DMS153 treated with DMSO at 0.1 percent for 48 hours (cell line): ENCODE results near the gene ADGRG3.

Experiments
- DNase-seq: peaks from one replicate; lab custom pipeline; 2025; ENCODE audit not compliant: unreplicated experiment; lab: John Stamatoyannopoulos, UW

The ADGRG3 gene

DNA sequence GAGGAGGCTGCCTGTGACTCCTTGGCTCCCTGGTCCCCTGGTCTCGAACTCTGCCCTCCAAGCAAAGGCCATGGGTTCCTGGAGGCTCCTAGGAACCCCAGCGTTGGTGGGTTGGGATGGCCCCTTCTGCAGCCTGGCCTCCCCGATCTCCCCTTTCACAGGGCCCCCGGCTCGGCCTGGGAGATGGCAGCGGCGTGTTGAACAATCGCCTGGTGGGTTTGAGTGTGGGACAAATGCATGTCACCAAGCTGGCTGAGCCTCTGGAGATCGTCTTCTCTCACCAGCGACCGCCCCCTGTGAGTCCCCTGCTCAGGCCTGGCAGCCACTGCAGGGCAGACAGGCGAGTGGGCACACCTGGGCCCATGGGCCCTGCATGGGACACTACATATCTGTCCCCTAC, 10.9 kb downstream of the ADGRG3 start:
- no peak for DNase-seq

DNA sequence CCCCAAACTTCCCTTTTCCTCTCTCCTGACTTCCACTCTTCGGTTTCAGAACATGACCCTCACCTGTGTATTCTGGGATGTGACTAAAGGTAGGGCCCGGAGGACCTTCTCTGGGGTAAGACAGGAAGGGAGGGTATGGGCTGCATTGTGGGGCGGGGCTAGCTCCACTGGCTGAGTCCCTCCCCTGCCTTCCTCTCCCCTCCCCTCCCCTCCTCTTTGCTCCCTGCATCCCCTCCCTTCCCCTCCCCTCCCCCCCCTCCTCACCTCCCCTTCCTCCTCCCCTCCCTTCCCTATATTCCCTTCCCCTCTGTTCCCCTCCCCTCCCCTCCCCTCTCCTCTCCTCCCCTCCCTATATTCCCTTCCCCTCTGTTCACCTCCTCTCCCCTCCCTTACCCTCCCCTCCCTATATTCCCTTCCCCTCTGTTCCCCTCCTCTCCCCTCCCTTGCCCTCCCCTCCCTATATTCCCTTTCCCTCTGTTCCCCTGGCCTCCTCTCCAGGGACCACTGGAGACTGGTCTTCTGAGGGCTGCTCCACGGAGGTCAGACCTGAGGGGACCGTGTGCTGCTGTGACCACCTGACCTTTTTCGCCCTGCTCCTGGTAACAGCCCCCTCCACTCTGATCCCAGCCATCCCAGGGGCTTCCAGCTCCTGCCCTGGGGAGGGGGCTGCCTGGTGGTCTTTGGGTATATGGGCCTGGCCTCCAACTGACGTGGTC, 11.8 kb downstream of the ADGRG3 start:
- DNase-seq: no peak

DNA sequence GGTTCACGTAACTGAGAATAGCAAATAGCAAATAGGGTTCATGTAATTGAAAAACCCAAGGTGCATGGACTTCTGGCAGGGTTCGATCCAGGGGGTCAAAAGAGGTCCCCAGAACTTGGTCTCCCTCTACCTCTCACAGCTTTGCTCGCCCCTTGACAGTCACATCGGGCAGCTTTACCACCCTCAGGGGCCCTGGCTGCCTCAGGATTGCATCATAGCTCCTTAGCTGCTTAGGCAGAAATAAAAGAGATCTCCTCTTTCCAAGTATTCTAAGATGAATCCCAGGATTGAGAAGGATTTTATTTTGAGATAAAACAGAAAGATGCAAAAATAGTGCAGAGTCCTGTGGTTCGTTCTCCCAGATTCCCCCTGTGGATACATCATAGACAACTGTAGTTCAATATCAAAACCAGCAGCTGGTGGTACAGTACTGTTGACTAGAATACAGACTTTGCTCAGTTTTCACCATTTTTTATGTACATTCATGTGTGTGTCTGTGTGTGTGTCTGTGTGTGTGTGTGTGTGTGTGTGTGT, 12.8 kb downstream of the ADGRG3 start:
- DNase-seq: no peak

DNA sequence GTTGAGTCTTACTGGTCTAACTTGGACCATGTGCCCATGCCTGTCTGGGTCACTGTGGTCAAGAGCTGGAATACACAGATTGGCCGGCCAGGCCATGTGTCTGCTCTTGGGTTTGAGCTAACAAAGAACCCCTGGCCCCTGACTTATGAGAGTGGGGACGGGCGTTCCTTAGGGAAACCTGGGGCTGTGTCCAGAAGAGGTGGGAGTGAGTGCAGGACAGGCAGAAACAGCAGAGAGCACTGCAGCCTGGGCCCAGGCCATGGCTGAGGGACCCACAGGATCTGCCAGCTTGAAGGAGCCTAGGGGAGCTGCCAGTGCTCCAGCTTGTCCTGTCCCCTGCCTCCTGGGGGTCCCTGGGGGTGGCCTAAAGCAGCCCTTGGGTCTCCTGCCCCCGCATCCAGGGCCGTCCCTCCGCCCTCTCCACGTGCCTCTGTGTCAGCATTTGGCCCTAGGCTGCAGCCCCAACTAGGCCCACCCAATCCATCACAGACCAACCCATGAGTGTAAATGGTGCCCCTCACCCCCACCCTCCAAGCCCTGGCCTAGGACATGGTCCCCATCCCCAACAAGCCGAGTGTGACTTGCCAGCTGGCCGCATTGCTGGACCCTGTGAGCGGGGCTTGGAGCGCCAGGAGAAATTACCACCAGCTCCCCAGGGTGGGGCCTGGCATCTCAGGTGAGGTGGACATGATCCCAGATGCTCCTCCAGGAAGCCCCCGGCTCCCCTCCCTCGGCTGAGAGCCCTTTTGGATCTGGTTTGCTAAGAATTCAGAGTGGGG, 14.0 kb downstream of the ADGRG3 start:
- no peak for DNase-seq

DNA sequence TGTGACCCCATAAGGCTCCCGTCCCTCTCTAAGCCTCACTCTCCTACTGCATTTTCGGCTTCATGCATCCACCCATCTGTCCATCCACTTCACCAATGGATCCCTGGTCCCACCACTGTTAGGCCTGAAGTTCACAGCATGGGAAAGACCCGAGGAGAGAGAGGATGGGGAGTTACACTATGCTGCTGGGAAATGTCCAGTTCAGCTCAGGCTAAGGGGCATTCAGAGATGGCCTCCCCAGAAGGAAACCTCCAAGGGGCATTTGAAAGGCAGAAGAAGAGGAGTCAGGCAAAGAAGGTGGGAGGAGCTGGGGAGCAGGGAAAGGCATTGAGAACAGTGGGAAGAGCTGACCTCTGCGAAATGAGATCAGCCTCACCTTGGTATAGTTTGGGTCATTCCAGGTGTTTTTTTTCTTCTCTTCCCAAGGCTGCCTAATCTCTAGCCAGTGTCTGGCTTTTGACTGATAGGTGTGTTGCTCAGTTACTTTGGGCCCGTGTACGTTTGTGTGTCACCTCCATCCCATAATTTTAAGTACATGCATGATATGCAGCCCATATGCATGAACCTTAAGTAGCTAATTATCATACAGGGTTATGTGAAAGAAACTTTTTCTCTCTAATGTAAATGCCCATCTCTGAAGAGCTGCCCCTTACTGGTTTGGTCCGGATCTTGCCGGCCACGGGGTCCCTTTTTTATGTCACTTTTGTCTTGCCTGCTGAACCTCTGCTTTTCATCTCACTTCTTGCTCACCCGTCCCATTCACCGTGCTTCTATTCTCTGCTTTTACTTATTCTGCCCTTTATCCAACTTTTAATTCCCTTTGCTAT, 14.9 kb downstream of the ADGRG3 start:
- no peak for DNase-seq

DNA sequence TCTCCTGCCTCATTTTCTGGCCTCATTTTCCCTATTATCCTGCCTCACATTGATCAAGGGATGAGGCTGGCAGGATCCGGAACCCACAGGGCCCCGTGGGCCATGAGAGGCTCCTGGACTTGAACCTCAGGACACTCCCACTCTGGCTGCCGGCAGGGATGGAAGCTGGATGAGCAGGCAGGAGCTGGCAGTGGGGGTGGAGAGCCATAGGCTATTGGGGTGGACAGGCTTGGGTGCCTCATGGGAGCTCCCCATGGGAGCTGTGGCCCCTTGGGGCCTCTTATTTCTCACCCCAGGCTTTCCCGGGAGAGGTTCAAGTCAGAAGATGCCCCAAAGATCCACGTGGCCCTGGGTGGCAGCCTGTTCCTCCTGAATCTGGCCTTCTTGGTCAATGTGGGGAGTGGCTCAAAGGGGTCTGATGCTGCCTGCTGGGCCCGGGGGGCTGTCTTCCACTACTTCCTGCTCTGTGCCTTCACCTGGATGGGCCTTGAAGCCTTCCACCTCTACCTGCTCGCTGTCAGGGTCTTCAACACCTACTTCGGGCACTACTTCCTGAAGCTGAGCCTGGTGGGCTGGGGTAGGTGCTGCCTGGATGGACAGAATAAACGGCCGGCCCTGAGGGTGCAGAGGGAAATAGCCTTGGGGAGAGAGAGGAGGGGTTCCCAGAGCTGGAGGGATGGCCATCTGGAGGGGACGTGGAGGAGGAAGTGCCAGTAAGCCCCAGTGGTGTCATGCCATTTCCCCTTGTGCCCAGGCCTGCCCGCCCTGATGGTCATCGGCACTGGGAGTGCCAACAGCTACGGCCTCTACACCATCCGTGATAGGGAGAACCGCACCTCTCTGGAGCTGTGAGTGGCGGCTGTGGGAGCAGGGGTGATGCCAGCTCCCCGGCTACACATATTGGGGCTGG, 15.8 kb downstream of the ADGRG3 start:
- DNase-seq: no peak

DNA sequence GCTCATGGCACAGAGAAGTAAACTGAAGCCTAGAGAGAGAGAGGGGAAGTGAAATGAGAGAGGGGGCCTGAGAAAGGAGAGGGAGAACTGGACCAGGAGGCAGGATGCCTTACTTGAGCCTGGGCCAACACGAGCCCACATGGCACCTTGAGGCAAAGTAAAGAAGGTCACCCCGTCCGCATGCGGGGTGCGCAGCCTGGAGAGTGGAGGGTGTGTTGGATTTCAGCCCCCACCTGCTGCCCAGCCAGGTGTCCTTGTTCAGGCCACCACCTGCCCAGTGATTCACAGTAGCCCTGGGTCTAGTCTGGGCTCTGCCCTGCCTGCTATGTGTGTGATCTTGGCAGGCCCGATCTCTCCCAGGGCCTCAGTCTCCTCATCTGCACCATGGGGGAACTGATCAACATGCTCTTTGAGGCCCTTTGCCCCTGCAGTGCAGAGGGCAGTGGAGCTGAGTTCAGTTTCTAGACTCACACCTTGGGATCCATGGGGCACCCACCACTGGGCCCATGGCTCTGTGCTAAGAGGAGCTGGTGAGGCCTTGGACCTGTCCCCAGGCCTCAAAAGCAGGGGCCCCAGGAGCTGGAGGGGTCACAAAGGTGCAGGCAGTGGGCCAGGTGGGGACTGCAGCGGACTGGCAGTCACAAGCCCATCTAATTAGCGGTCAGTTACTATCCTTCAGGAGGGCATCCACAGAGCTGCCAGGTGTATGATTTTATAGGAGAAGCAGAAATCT, 16.7 kb downstream of the ADGRG3 start:
- DNase-seq: no peak

DNA sequence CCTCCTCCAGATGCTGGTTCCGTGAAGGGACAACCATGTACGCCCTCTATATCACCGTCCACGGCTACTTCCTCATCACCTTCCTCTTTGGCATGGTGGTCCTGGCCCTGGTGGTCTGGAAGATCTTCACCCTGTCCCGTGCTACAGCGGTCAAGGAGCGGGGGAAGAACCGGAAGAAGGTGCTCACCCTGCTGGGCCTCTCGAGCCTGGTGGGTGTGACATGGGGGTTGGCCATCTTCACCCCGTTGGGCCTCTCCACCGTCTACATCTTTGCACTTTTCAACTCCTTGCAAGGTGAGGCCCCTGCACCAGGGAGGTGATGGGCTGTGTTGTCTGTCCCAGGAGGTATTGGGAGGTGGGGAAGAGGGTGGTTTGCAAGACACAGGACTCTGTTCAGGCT, 17.5 kb downstream of the ADGRG3 start:
- DNase-seq: no peak

DNA sequence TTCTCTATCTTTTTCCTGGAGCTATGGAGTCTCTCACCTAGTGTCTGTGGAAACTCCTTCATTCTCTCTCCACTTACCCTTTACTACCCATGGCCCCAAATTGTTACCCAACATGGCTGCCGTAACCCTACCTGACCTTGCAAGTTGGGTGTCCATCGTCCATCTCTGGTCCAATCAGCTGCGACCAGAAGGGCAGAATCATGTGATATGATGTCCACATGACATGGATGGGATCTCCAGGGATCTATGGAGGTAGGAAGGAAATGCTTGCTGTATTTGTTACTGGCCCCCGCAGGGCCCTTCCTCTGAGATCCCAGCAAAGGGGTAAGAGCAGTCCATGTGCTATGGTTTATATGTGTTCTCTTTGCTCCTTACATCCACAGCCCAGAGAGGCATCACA, 18.5 kb downstream of the ADGRG3 start:
- no peak for DNase-seq

DNA sequence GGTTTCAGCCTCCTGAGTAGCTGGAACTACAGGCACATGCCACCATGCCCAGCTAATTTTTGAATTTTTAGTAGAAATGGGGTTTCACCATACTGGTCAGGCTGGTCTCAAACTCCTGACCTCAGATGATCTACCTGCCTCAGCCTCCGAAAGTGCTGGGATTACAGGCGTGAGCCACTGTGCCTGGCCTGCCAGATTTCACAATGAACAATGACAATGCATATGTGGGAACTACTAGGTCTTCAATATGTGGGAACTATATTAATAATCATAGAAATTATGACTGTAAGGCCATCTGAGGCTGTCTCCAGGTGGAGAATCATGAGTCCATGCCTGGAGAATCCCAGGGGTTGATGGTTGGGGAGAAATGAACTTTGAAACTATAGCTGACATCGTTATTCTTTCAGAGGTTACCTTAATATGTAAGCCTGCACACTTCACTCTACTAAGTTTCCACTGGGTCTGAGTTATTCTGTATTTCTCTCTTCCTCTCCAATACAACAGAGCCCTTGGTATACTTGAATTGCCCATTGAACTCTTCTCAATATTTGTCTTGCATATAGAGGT, 19.3 kb downstream of the ADGRG3 start:
- no peak for DNase-seq

DNA sequence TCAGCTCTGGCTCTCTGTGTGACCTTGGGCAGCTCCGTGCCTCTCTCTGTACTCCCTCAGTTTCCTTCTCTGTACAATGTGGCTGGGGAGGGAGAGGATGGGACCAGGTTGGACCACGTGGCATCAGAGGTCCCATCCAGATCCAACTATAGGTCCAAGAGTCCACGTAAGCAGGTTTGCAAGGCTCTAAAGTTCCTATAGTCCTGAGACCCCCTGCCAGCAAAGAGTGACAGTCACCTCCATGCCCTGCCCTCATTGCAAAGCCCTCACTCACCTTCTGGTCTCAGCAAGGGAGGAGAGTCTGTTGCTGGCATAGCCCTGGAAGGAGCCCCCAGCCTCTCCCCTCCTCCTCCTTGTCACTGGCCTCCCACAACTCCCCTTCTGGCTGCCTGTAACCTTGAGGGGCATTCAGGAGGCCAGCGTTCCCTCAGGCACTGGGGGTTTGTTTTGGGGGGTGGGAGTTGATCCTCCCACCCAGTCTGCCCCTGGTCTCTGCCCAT, 20.4 kb downstream of the ADGRG3 start:
- DNase-seq: no peak

DNA sequence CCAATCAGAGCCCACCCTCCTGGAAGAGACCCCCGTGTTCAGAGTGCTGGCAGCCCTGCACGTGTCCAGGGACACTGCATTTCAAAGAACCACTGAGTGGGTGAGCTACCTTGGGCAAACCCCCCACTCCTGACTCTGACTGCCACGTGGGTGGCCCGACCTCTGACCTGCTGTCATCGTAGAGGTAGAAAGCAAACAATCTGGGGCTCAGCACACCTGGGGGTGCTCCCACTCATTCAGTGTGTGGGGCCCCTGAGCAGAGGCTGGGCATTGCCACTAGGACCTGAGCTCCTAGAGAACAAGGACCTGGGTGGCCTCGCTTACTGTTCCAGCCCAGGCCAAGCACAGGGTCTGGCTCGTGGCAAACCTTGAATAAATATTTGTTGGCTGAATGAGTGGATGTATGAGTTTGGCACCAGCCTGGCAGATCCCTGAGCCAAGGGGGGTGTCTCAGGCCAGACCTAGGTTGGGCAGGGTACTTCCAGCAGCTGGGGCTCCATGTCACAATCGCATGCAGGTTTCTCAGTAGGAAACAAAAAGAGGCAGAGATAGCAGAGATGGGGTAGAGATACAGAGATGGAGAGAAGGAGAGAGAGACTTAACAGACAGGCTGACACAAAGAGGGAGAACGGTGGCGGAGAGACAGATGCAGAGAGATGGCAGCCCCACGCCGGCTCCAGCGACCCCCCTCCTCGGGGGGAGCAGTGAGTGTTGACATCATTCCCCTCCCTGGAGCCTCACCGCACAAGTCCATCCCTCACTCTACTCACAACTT, 21.1 kb downstream of the ADGRG3 start:
- DNase-seq: no peak

DNA sequence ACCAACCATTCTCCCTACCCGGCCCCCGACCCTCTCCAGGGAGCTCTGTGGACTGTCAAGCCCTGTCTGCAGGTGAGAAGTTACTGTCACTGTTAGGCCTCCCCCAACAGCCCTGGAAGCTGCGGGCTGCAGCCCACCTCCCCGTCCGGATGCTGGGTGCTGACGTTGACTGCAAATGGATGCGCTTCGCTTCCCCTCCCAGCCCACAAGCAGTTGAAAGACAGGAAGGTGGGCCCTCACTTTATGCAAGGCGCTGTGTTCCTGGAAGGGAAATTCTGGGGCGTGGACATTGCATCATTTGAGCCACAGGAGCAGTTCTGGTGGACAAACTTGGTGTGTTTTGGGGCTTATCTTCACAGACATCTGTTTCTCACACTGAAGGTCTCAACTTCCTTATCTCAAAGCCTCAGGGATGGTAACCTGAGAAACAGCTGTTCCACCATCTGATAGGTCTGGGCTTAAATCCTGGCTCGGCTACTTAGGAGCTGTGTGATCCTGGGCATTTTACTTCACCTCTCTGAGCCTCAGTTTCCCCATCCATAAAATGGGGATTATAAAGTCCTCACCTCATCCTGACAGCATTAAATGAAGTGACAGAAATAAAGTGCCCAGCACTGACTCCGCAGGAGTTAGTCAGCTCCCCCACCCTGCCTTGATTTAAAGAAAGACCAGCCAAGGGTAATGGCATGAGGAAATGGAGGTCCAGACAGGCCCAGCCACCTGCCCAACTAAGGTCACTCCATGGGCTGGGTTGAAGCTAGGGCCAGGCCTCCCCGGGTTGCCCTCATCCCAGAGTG, 21.9 kb downstream of the ADGRG3 start:
- DNase-seq: no peak

DNA sequence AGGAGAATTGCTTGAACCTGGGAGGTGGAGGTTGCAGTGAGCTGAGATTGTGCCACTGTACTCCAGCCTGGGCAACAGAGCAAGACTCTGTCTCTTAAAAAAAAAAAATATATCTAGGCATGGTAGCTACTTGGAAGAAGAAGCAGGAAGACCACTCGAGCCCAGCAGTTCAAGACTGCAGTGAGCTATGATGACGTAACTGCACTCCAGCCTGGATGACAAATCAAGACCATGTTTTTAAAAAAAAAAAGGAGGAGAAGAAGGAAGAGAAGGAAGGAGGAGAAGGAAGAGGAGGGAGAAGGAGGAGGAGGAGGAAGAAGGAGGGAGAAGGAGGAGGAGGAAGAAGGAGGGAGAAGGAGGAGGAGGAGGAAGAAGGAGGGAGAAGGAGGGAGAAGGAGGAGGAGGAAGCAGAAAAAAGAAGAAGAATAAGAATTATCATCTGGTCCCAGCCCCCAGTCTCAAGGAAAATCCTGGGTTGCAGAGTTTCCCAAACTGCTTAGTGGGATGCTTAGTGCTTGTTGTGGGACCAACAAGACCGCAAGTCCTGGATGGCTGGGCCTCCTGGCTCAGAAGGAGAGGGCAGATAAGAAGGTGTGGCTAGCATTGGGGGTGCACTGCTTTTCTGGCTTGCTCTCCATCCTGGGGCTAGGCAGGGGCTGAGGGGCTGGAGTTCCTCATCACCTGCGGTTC, 22.8 kb downstream of the ADGRG3 start:
- no peak for DNase-seq

DNA sequence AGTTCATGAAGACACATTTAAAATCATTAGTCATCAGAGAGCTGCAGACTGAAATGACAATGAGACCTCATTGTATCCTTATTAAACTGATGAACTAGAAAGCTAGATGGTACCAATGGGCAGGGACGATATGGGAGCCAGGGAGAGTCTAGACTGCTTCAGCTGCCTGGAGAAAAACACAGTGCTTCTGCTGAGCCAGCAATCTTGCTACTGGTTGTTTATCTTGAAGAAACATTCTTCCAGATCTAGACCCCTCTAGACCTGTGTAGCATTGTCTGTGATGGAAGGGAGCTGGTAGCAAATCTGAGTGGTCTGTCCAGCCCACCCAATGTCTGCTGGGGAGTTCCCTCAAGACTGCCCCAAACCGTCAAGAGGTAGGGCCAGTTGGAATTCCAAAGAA, 24.5 kb downstream of the ADGRG3 start:
- DNase-seq: no peak

DNA sequence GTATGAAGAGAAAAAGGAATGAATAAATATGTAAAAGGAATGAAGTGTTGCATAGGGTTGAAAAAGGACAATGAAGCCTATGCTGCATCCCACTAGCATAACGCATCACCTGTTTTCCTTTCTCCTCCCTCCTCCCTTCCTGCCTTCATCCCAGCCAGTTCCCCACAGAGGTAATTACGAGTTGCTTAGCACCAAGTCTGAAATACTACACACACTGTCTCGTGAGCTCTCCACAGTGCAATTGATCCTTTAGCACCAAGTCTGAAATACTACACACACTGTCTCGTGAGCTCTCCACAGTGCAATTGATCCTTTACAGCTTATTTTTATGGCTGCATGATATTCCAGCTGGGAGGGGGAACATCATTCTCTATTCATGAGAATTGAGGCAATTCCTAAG, 25.4 kb downstream of the ADGRG3 start:
- DNase-seq: no peak

DNA sequence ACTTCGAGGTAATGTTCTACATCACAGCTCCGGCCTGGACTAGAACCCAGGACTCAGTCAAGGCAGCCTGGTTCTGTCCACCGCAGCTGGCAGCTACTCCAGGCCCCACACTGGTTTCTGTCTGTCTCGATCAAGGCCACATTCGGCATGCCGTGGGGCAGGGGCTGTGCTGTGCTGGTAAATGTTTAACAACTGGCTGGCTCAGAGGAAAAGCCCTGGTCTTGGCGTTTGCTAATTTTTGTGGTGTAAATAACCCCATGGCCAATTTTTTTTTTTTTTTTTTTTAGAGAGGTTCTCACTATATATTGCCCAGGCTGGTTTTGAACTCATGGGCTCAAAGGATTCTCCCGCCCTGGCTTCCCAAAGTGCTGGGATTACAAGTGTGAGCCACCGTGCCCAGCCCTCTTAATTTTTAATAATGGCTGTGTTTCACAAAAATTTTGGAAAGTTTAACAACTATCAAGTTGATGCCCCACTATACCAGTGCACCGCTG, 26.2 kb downstream of the ADGRG3 start:
- DNase-seq: no peak
